Activated CD4-positive, alpha-beta T cell treated with anti-CD3 and anti-CD28 coated beads, Interleukin-10, Interleukin-2, amounts not matched to agents 100 ng/mL and 50 ng/mL, durations not matched to agents 16 hours and 8 hours (primary cell): ENCODE results near the gene CHRD.

Experiments used
- DNase-seq: peaks from one replicate; pipeline ENCODE4 v3.0.0-alpha.2; 2020

The CHRD gene

GRCh38 chr3:184384342-184384741, 4.5 kb downstream of the CHRD start:
- DNase-seq = no peak

GRCh38 chr3:184384856-184385422, 5.1 kb downstream of the CHRD start:
- DNase-seq = no peak

GRCh38 chr3:184386047-184386806, 6.4 kb downstream of the CHRD start:
- no peak for DNase-seq

GRCh38 chr3:184387174-184387714, 7.4 kb downstream of the CHRD start:
- no peak for DNase-seq

- DNase-seq = no peak
Measured at GRCh38 chr3:184388164-184388935, 8.5 kb downstream of the CHRD start.

- no peak for DNase-seq
Measured at GRCh38 chr3:184388936-184389230, 9.0 kb downstream of the CHRD start.

GRCh38 chr3:184389384-184389783, 9.5 kb downstream of the CHRD start:
- DNase-seq = no peak

GRCh38 chr3:184389935-184390528, 10.2 kb downstream of the CHRD start:
- no peak for DNase-seq

- DNase-seq = no peak
Measured at GRCh38 chr3:184391266-184391665, 11.4 kb downstream of the CHRD start.

- DNase-seq = no peak
Measured at GRCh38 chr3:184395320-184395660, 15.4 kb downstream of the CHRD start.

- DNase-seq = no peak
Measured at GRCh38 chr3:184399410-184399809, 19.6 kb downstream of the CHRD start.

- no peak for DNase-seq
Measured at GRCh38 chr3:184405075-184406030, 25.5 kb downstream of the CHRD start.

- no peak for DNase-seq
Measured at GRCh38 chr3:184409331-184409926, 29.6 kb downstream of the CHRD start.

GRCh38 chr3:184409946-184410500, 30.2 kb downstream of the CHRD start:
- no peak for DNase-seq

GRCh38 chr3:184414418-184415202, 34.8 kb downstream of the CHRD start:
- DNase-seq = no peak

- no peak for DNase-seq
Measured at GRCh38 chr3:184415203-184415490, 35.3 kb downstream of the CHRD start.

GRCh38 chr3:184417619-184418327, 37.9 kb downstream of the CHRD start:
- DNase-seq = peak; percentile 76

GRCh38 chr3:184419171-184419570, 39.3 kb downstream of the CHRD start:
- no peak for DNase-seq

- DNase-seq = no peak
Measured at GRCh38 chr3:184423561-184423960, 43.7 kb downstream of the CHRD start.

- no peak for DNase-seq
Measured at GRCh38 chr3:184426691-184427141, 46.9 kb downstream of the CHRD start.
